Activated T-helper 1 cell treated with anti-CD3 and anti-CD28 coated beads, Interleukin-2, amount 50 U/mL, for 16 hours (primary cell): Measurements from ENCODE around the gene SLC37A3.

ENCODE experiments used
- DNase-seq, 2 donors: peaks; one replicate each; pipeline ENCODE4 v3.0.0-alpha.2; 2020; ENCODE audit warnings: low read depth in 1 of 2, low spot score in 1 of 2

Gene SLC37A3

DNA sequence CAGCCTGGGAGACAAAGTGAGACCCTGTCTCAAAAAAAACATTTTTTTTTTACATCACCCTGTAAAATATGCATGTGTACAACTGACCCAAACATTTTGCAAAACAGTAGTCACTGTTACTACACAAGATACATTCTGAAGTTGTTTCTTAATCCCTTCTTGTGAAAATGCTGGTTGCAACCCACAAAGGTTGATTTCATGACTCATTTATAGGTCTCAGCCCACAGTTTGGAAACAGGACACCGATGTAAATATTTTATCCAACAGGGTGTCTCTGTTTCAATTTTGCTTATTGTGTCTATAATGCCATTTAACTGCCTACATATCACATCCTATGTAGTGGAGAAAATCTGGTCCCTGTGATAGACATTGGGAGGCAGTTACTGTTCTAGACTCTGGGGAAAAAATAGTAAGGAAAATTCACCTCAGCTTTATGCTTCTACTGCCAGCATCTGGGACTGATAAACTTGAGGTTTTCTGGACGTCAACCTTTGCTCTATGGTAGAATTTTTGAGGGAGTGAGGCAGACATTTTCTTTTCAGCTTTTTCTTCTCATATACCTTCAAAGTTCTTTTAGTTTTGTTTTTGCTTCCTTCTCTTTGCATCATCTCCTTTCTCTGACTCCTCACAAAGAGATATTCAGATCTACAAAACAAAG lies 4.0 kb upstream of the SLC37A3 start:
- no peak for DNase-seq

DNA sequence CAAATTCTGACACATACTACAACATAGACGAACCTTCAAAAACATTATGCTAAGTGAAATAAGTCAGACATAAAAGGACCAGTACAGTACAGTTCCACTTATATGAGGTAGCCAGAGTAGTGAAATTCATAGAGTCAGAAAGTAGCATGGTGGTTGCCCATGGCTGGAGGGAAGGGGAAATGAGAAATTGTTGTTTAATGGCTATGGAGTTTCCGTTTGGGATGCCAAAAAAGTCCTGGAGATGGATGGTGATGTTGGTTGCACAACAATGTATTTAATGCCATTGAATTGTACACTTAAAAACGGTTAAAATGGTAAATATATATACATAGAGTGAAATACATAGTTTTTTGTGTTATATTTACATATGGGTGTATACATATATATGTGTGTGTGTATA lies 2.1 kb upstream of the SLC37A3 start:
- DNase-seq: no peak

DNA sequence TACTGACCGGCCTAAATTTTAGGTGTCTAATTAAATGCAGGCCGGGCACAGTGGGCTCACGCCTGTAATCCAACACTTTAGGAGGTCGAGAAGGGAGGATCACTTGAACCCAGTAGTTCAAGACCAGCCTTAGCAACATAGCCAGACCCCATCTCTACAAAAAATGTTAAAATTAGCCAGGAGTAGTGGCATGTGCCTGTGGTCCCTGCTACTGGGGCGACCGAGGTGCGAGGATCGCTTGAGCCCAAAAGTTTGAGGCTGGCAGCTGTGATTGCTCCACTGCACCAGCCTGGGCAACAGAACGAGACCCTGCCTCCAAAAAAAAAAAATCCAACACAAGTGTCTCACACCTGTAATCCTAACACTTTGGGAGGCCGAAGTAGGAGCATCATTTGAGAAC lies 491 bp upstream of the SLC37A3 start:
- no peak for DNase-seq

DNA sequence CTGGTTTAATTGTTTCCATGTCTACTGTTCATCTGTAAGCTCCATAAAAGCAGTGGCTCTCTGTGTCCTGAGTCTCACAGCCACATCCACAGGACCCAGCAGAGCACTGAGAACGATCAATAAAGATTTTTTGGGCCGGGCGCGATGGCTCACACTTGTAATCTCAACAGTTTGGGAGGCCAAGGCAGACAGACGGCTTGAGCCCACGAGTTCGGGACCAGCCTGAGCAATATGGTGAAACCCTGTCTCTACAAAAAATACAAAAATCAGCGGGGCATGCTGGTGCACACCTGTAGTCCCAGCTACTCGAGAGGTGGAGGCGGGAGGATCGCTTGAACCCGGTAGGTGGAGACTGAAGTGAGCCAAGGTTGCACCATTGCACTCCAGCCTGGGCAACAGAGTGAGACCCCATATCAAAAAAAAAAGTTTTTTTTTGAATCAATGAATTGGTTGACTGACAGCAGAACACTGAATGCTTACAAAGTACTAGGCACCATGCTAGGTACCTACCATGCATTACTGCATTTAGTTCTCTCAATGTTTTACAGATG lies 4.5 kb downstream of the SLC37A3 start:
- no peak for DNase-seq

DNA sequence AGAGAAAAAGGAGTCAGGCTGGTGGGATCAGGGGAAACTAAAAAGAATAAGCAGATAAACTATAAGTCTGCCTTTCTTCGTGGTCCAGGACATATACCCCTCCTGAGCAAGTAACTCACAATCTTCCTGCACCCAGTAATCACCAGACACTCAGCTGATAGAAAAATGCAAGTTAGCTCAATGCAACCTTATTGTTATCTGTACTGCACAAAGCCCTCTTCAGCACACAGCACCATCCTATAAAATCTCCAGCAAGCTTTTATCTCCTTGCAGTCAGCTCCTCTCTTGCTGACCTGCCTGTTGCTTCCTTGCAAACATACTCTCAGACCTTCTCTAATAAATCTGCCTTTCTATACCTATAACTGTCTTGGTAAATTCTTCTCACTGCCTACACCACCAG lies 6.7 kb downstream of the SLC37A3 start:
- no peak for DNase-seq

DNA sequence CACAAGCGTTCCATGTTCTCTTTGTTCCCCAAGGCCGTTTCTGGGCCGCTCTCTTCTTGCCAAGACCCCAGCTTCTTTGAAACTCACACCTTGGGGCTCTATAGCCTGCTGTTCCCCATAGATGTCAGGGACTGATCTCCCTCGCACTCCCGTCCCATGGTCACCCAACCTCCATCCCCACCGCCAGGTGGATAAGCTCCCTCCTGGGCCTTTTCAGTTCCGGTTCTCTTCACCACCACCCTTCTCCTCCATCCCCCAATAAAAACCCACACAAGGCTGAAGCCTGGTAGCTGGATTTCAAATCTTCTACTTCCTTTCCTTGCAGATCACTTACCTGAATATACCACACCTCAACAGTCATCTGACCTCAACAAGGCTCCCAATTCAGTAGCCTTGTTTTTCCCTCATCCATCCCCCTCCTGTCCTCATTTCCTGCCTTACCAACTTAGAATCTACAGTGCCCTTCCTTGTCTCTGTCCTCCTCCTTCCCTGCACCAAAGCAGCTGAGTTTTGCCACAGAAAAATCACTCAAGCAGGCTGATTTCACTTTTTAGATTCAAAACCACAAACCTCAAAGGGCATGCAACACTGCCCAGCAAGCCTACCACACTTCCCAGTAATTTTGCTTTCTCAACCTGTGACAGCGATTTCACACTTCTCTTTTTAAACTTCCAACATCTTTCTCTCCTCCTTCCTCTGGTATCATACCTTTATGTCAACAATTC lies 7.7 kb downstream of the SLC37A3 start:
- no peak for DNase-seq

DNA sequence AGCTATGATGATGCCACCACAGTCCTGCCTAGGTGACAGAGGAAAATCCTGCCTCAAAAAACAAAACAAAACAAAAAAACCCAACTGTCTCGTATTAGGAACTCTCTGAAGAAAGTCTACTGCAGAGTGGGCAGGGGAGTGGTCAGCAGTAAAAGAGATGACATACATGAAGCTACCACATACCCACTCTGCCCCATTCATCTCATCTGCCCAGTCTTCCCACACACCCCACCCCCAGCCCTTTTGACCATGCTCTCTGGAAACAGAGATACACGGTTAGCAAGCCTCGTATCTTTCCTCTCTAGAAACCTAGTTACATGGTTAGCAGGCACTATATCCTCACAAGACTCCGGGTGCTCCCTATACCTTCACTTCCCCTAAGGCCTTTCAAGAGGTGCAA lies 8.3 kb downstream of the SLC37A3 start:
- no peak for DNase-seq

DNA sequence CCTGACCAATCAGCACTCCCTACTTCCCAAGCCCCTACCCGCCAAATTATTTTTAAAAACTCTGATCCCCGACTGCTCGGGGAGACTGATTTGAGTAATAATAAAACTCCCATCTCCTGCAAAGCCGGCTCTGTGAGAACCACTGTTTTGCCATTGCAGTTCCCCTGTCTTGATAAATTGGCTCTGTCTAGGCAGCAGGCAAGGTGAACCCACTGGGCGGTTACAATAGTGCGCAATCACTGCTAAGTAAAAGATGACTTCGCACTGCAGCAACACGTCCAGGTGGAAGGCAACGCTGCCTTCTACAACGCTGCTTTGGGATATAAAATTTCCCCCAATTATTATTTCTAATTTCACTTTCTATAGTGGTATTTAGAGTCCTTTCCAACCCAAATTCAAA lies 8.9 kb downstream of the SLC37A3 start:
- no peak for DNase-seq

DNA sequence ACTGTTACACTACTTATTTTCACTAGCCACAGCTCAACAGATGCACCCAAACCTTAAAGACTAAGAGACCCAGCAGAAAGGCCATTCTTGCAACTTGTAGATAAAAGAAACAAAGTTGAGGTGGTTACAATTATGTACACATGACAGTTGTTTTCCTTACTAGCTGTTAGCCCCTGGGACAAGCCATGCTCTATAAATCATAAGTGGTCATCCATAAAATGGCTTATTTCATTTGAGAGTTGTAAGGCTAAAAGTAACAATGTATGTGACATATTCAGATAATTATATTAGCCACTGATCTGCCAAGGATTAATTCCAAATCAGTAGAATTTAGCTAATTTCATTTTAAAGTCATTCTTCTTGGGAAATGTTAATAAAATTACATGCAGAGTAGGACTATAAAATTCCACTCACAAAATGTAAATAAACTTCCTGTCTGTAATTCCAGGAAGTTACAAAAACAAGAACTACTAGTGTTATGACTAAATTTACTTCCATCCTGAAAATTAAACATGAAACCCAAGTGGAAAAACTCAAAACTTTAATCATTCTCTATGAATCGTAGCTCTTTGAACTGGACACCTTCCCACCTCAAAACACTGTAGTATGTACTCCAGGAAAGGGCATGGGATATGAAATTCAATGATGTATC lies 13.3 kb downstream of the SLC37A3 start:
- DNase-seq: no peak

DNA sequence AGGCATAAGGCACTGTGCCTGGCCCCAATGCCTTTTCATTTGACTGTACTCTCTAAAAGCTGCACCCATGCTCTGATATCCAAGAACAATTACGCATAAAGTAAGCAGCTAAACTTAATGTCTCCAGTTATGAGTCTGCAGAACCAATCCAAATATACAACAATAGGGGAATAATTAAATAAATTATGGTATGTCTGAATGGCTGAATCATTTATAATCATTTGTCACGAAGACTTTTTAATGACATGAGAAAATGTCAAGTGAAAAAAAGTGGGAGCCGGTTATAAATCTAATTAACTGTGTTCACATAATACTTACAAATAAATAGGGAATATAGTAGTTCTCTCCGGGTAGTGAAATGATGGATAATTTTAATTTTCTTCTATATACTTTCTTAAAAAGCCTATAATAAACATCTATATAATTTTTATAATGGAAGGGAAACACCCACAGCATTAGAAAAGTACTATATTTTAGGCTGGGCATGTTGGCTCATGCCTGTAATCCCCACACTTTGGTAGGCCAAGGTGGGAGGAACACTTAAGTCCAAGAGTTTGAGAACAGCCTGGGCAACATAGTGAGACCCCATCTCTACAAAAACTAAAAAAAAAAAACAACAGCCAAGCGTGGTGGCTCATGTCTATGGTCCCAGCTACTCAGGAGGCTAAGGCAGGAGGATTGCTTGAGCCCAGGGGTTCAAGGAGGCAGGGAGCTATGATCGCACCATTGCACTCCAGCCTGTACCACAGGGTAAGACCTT lies 14.2 kb downstream of the SLC37A3 start:
- DNase-seq: no peak

DNA sequence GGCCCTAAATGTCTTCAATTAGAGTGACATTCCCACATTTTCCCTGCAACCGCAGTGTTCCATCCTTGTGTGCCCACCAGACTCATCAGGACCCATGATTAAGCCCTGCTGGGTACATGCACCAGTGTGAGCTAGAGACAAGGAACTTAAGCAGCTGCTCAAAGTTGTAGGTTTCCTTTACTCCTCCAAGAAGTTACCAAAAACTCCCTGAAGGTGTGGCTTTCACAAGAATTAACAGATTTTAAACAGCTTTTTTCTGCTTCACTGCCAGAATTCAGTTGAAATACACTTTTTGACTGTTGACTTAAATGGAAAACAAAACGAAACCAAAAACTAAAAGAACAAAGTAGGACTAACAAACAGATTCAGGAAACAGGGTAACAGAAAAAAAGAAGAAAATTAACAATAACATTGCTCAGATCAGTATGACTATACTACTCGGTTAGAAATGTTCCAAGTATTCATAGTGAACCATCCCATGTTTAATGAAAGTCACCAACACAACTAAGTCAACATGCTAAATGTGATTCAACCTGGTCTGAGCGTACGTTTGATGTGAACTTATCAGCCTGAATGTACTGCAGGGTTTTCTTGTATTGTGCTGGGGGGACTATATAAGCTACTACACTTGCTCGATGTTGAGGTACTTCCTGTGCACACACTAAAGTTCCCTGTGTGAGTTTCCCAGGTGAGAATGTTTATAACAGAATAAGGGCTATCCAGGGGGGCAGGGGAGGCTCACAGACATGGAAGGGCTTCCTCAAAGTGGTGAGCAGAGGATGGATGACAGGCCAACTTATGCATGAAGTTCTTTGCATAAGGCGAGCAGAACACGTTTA lies 22.2 kb downstream of the SLC37A3 start:
- DNase-seq: no peak

DNA sequence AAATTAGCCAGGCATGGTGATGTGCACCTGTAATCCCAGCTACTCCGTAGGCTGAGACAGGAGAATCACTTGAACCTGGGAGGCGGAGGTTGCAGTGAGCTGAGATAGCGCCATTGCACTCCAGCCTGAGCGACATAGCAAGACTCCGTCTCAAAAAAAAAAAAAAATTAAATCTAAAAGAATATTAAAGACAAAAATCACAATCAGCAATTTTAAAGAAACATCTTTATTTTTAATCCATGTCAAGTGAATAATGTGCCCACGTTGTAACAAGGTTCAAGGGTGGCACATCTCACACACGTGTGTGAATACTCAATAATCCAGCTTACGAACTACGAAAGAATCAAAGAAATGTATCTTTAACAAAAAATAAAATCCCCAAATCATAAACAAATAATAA lies 23.0 kb downstream of the SLC37A3 start:
- DNase-seq: no peak

DNA sequence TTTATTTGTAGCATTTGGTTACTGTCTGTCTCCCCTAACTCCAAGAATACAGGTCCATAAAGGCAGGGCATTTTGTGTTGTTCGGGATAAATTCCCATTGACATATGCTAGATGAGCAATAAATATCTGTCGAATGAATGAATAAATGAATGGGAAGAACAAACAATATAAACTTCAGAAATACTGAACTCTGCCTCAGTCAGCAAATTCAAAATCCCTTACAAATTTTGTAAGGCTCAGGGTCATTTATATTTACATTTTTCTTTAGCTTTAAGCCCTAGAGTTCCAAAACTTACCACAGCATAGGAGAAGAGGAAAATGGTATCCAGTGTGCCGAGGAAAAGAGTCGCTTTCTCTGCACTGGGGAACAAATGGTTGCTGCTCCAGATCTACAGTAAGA lies 29.0 kb downstream of the SLC37A3 start:
- DNase-seq: no peak

DNA sequence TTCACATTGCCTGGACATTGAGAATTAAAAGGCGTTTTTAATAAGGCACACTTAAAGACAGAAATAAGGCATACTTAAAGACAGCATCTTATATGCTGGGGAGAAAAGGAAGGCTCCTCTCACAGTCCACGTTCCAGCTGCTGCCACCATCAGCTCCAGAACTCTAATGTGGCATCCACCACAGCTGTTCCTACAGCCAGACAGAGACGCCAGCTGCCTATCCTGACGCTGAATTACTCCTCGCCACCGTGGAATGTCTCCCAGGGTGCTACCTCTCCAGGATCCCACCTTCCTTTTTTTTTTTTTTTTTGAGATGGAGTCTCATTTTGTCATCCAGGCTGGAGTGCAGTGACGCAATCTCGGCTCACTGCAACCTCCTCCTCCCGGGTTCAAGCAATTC lies 30.8 kb downstream of the SLC37A3 start:
- no peak for DNase-seq

DNA sequence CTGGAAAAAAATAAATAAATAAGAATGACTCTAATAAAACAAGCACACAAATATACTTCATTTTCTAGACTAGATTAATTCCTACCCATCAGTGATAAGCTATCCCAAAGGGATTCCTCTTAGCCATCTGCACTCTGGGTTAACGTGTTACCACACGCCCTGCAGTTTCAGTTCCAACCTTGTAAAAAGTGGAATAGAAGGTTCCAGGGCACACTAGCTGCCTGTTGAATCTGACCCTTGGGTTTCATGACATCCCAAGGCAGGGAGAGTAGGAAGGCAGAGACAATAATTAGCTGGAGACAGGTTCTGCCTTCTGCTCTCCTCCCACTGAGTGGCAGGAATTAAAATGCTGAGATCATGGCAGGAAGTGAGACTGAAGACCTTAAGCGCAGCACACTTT lies 33.5 kb downstream of the SLC37A3 start:
- no peak for DNase-seq

DNA sequence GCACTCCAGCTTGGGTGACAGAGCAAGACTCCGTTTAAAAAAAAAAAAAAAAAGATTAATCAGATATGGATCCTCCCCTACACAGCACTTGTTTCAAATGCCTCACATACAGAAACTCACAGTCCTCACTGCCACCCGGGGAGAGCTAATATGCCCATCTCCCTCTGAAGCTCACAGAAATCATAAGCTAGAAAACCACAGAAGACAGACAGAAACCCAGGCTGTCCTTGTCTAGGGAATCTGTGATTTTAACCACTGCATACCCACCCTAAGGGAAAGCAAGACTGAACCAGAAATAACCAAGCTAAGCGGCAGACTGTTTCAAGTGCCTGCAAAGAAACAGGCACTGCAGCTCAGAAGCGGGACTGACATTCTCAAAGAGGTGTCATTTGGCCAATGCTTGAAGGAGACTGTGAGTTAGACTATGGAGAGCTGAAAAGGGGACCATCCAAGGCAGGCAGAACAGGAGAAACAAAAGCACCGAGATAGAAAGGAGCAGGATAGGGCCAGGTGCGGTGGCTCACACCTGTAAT lies 37.6 kb downstream of the SLC37A3 start:
- no peak for DNase-seq

DNA sequence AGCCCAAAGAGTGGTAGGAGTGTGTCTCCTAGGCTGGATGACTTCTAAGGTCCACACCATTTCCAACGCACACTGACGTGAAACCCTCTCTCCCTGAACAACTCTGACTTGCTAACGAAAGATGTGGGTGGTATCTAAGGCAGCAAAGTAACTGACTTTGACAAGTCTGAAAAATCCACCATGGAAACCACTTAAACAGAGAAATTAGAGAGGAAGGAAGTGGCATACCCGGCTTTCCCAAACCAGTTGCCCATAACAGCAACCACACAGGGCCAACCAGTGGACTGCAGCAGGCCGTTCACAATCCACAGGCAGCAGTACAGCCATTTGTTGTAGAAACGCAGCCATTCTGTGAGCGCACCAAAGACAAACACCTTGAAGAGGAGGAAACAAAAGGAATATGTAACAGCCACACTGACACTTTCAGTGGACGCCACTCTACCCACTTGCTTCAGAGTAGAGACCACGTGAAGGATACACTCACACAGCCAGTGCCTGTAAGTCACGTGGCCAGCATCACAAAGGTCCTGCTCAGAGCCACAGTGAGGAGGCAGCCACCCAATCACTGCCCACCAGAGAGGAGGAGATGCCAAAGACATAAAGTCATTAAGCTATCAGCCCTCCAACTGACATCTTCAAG lies 39.8 kb downstream of the SLC37A3 start:
- no peak for DNase-seq

DNA sequence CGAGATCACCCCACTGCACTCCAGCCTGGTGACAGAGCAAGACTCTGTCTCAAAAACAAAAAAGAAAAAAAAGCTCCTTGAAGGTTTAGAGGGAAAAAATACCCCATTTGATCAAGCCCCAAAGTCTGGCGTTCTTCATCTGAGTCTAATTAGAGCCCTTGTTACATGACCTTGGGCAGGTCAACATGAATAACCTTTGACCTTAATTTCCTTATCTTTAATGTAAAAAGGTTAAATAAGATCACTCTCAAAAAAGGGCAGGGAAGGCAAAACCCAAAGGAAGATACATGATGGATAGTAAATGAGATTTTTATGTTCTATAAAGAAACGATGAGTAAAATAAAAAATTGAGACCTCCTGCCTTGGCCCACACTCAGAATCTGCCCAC lies 40.3 kb downstream of the SLC37A3 start:
- DNase-seq: no peak

DNA sequence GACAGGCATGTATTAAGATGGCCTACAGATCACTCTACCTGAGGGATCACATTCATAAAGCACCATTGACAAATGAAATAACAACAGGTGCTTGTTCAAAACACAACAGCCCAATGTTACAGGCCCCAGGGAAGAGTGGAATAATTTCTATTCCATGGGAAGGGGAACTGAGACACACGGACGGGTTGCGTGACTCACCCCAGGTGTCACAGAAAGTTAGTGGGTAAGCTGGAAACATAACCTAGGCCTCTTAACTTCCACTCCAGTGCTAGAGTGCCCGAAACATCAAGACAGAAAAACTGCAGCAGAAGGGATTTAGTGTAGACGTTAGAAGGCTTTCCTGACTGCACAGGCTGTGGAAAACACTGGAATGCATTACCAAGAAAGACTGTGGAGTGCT lies 48.3 kb downstream of the SLC37A3 start:
- no peak for DNase-seq
